ENCODE data around the gene ENG.
A peak's percentile ranks its signal among the peaks of the same experiment; 100 is the strongest.

ENG gene

DNA sequence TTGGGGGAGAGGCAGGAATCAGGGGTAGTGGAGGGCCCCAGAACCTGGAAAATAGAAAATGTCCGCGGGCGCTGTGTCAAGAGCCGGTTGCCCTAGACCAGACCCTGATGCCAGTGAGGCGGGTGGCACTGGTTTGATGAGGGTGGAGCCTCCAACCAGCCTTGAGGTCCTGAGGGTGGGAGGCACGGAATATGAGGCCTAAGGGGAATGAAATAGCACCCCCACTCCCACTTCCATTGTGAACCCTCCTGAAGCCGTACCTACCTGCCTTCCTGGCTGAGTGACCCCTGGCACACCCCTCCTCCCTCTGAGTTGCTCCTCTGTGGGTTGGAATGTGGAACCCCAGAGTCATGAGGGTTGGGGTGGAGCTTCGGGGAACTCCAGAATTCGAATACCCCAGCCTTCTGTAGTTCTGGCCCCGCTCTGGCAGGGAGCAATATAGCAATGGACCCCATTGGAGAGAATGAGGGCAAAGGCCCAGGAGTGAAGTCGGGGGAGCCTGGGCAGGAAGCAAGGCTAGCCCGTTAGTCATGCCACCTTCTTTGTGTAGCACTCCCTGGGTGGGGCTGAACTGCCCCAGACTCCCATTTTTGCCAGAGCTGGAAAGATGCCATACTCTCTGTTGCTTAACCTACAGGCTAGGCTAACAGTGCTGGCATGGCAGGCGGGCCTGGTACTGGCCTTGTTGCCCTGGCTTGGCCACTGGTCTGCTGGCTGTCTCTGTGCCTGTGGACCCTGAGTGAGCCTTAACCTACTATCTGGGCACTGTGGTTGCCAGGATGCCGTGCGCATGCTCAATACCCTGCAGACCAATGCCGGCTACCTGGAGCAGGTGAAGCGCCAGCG lies 50.7 kb downstream of the ENG start:
- H3K4me3 ChIP-seq (ENCODE audit: control insufficient read depth, low read depth, low read length): peak overlapping the region; percentile 92
- peak; percentile 39 for DNase-seq (ENCODE audit: low read depth)
- TF ChIP-seq, protein P1, sequence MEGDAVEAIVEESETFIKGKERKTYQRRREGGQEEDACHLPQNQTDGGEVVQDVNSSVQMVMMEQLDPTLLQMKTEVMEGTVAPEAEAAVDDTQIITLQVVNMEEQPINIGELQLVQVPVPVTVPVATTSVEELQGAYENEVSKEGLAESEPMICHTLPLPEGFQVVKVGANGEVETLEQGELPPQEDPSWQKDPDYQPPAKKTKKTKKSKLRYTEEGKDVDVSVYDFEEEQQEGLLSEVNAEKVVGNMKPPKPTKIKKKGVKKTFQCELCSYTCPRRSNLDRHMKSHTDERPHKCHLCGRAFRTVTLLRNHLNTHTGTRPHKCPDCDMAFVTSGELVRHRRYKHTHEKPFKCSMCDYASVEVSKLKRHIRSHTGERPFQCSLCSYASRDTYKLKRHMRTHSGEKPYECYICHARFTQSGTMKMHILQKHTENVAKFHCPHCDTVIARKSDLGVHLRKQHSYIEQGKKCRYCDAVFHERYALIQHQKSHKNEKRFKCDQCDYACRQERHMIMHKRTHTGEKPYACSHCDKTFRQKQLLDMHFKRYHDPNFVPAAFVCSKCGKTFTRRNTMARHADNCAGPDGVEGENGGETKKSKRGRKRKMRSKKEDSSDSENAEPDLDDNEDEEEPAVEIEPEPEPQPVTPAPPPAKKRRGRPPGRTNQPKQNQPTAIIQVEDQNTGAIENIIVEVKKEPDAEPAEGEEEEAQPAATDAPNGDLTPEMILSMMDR (conservative IDR thresholded peaks at IDR 0.05; ENCODE audit: control insufficient read depth, insufficient read depth, low read depth, low read length): no peak

DNA sequence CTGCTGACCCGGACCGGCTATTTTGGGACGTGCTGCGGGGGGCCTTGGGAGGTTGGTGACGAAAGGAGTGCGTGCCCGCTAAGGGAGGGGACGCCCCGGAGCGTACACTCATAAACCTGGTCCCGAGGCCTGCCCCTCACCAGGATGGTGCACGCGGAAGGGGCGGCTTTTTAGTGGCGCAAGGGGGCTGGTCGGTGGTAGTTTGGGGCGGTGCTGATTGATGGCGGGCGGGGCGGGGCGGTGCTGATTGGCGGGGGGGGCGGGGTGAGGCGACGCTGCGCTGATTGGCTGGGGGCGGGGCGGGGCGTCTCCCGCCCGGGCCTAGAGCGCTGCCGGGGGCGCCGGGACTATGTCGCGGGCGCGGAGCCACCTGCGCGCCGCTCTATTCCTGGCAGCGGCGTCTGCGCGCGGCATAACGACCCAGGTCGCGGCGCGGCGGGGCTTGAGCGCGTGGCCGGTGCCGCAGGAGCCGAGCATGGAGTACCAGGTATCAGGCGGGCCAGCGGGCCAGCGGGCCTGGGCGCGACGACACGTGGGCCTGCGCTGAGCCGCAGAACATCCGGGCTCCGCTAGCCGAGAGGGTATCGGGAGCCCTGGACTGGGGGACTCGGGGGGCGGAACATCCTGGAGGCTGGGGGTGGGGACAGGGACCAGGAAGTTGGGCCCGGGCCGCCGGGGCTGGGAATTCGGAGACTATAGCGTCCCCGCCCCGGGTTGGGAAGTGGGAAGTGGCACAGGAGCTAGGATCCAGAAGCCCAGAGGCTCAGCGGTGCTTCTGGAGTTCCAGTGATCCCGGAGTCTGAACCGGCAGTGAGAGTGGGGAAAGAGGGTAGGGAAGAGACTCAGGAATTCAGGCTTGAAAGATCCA lies 51.6 kb downstream of the ENG start, which contains the start of gene FPGS:
Gene FPGS (plus strand): TSS at position 307 of the 868 bp plus-strand sequence. CDS start 43 bp downstream, at position 350.
- DNase-seq (ENCODE audit: low read depth): peak; percentile 84
- H3K4me3 ChIP-seq (ENCODE audit: control insufficient read depth, low read depth, low read length): peak within 1 kb of the TSS; percentile 92
- TF ChIP-seq, protein P1 (conservative IDR thresholded peaks at IDR 0.05; ENCODE audit: control insufficient read depth, insufficient read depth, low read depth, low read length): no peak

DNA sequence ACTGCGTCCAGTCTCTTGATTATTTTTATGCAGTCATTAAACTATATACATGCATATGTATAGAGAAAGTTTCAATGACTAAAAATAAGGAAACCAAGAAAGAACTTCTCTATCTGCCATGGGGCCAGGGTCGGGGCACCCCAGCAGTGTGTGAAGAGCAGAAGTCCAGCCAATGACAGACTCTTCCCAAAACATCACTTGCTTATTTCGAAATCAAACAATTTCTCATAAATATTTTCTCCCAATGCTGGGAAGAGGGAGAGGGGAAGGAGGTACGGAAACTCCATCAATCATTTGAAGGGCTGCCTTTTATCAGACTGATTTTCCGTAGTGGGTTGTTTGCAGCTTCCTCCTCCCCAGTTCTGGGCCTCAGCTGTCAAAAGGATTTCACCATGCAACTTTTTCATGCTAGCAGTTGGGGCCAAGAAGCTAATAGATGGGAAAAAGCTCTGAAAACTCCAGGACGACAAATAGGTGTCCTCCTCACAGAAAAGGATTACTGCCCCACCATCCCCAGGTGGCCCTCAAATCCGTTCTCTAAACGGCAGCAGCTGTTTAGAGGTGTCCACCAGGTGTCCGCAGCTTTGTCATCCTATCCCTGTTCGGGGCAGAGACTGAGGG lies 52.4 kb downstream of the ENG start:
- H3K4me3 ChIP-seq (ENCODE audit: control insufficient read depth, low read depth, low read length): peak overlapping the region; percentile 48
- peak; percentile 39 for DNase-seq (ENCODE audit: low read depth)
- TF ChIP-seq, protein P1 (conservative IDR thresholded peaks at IDR 0.05; ENCODE audit: control insufficient read depth, insufficient read depth, low read depth, low read length): no peak

DNA sequence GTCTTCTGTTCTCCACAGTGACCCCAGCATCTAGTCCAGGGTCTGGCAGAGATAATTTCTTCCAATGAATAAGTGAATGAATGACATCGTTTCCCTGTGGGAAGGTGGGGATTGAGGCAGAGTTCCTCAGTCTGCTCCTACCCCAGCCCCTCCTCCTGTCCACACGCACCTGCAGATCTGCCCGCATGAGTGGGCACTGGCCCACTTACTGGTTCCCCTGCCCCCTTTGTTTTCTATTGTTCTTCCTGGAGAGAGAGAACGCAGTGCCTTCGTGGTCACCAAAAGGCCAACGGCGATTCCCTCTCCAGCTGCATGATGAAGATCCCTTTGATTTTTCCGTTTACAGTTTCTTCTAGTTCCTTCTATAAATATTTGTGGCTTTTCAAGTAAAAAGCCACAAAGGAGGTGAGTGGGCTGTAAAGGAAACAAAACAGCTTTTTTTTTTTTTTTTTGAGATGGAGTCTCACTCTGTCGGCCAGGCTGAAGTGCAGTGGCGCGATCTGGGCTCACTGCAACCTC lies 57.5 kb downstream of the ENG start:
- no peak for DNase-seq (ENCODE audit: low read depth)
- H3K4me3 ChIP-seq (ENCODE audit: control insufficient read depth, low read depth, low read length): no peak overlapping the region
- TF ChIP-seq, protein P1 (conservative IDR thresholded peaks at IDR 0.05; ENCODE audit: control insufficient read depth, insufficient read depth, low read depth, low read length): no peak

DNA sequence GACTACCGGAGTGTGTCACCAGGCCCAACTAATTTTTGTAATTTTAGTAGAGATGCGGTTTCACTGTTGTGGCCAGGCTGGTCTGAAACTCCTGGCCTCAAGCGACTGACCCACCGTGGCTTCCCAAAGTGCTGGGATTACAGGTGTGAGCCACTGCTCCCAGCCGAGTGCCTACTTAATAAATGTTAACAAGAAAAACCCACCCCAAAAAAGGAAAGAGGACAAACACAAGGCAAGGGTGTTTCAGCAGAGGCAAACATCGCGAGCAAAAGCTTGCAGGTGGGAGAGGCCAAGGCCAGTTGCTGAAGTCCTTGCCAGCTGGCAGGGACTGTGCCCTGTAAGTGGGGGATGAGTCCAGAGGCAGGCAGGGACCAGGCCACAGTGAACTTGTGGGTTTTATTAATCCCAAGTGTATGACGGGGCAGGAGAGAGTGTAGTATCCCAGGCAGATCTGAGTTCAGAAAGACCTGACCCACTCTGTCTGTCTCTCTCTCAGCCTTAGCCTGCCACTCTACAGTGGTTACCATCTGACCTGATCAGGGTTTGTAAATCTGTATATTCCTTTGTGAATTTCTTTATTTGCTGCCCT lies 58.1 kb downstream of the ENG start:
- TF ChIP-seq, protein P1 (conservative IDR thresholded peaks at IDR 0.05; ENCODE audit: control insufficient read depth, insufficient read depth, low read depth, low read length): no peak
- peak; percentile 53 for DNase-seq (ENCODE audit: low read depth)
- no peak overlapping the region for H3K4me3 ChIP-seq (ENCODE audit: control insufficient read depth, low read depth, low read length)

Measured in fibroblast of mammary gland (primary cell).